Endothelial cell of umbilical vein (primary cell): Measurements from ENCODE around the gene ZC3H12C. TPM values are rescaled to one million over a fixed set of nuclear protein-coding genes. Genes with fewer than 3 reads are reported as not detected.

Experiments
- BruUV-seq: library from RNA; stranded (reverse); fragments of 400-500 nt; replicated peaks from 2 replicates; lab custom pipeline; 2021; lab: Mats Ljungman, UMichigan
- CTCF ChIA-PET: fragments of 300-600, 350-600 bp; sonication (Branson Sonifier 250); formaldehyde crosslinking; loops from one replicate; lab custom pipeline; 2021; ENCODE audit warnings: antibody characterized with exemption, inconsistent platforms; lab: Charles Lee
- POLR2A ChIA-PET: fragments of 300-600, 350-600 bp; sonication (Branson Sonifier 250); formaldehyde crosslinking; loops from one replicate; lab custom pipeline; 2021; ENCODE audit warnings: antibody characterized with exemption, inconsistent platforms; lab: Charles Lee
- DNase-seq: peaks from one replicate; pipeline ENCODE4 v3.0.0-alpha.2; 2011; ENCODE audit warnings: low read depth, low spot score
- FAIRE-seq: peaks from 2 replicates; lab custom pipeline; 2011; peaks lifted over from hg19 to GRCh38; lab: Jason Lieb, UNC
- H2AFZ ChIP-seq: 2 replicates; pipeline ENCODE4 v1.6.0; 2012; ENCODE audit warnings: low read depth, low read length, control low read depth, inconsistent platforms
- H3K27ac ChIP-seq: 2 replicates; pipeline ENCODE4 v1.5.1; 2011; ENCODE audit warnings: low read depth, mild to moderate bottlenecking, control low read depth, low read length, moderate library complexity; ENCODE audit not compliant: insufficient read depth
- H3K27me3 ChIP-seq, 2 experiments: 2 replicates each; pipeline versions ENCODE4 v1.6.0 to v1.6.1; 2011; ENCODE audit warnings: low read length in 2 of 2, mixed read lengths in 1 of 2; ENCODE audit not compliant: control insufficient read depth in 2 of 2, insufficient read depth in 2 of 2
- H3K36me3 ChIP-seq, 2 experiments: 2 replicates in 1 of 2; 3 replicates in 1 of 2; pipeline ENCODE4 v1.5.1; 2011; ENCODE audit warnings: low read length in 2 of 2, mild to moderate bottlenecking in 1 of 2, moderate library complexity in 1 of 2; ENCODE audit not compliant: control insufficient read depth in 2 of 2, insufficient read depth in 2 of 2; ENCODE audit errors: extremely low read depth in 1 of 2
- H3K4me1 ChIP-seq: 3 replicates; pipeline ENCODE4 v1.5.1; 2011; ENCODE audit warnings: mild to moderate bottlenecking, low read length; ENCODE audit not compliant: control insufficient read depth, insufficient read depth; ENCODE audit errors: extremely low read depth
- H3K4me2 ChIP-seq: 2 replicates; pipeline ENCODE4 v1.6.1; 2011; ENCODE audit warnings: low read length, control low read depth, mixed read lengths; ENCODE audit not compliant: insufficient read depth
- H3K4me3 ChIP-seq, 3 experiments: fragments of 200-600 bp in 1 of 3; sonication (generic), shearing (Covaris generic) in 1 of 3; replicated peaks in 1 of 3; 2 replicates each; pipeline ENCODE4 v1.5.1; 2011 to 2016; ENCODE audit warnings: control low read depth in 3 of 3, low read length in 3 of 3, mild to moderate bottlenecking in 2 of 3, inconsistent platforms in 1 of 3, low read depth in 1 of 3, moderate library complexity in 1 of 3; ENCODE audit not compliant: insufficient read depth in 1 of 3
- H3K79me2 ChIP-seq: 2 replicates; pipeline ENCODE4 v1.6.0; 2012; ENCODE audit warnings: low read length, inconsistent platforms; ENCODE audit not compliant: control insufficient read depth, insufficient read depth
- H3K9ac ChIP-seq: replicated peaks from 2 replicates; pipeline ENCODE3; 2011; ENCODE audit warnings: low read length, control low read depth; ENCODE audit not compliant: insufficient read depth; ENCODE audit errors: extremely low read depth
- H3K9me1 ChIP-seq: replicated peaks from 3 replicates; pipeline ENCODE4 v1.6.0; 2011; ENCODE audit warnings: mild to moderate bottlenecking, low read length; ENCODE audit not compliant: control insufficient read depth, insufficient read depth; ENCODE audit errors: extremely low read depth
- H3K9me3 ChIP-seq: replicated peaks from 2 replicates; pipeline ENCODE4 v1.5.1; 2012; ENCODE audit warnings: low read length, inconsistent platforms; ENCODE audit not compliant: control insufficient read depth, insufficient read depth
- H4K20me1 ChIP-seq: replicated peaks from 2 replicates; pipeline ENCODE3; 2011; ENCODE audit warnings: mild to moderate bottlenecking, low read length; ENCODE audit not compliant: control insufficient read depth, insufficient read depth; ENCODE audit errors: extremely low read depth
- CTCF ChIP-seq, 2 donors: IDR thresholded peaks; 1 replicate in 1 of 2; 2 replicates in 1 of 2; pipeline ENCODE4 v1.5.1; 2011; ENCODE audit warnings: low read length in 2 of 2, mild to moderate bottlenecking in 2 of 2, moderate library complexity in 2 of 2, control low read depth in 1 of 2, inconsistent platforms in 1 of 2, low read depth in 1 of 2; ENCODE audit not compliant: insufficient read depth in 1 of 2; ENCODE audit errors: extremely low read depth in 1 of 2
- EZH2 ChIP-seq: IDR thresholded peaks from 2 replicates; pipeline ENCODE4 v1.6.1; 2012; ENCODE audit warnings: borderline replicate concordance, low read depth, mild to moderate bottlenecking, moderate library complexity, low read length, inconsistent platforms; ENCODE audit not compliant: severe bottlenecking
- FOS ChIP-seq: IDR thresholded peaks from 2 replicates; pipeline ENCODE4 v1.6.1; 2011; ENCODE audit warnings: mild to moderate bottlenecking, low read length, moderate library complexity, borderline replicate concordance; ENCODE audit not compliant: insufficient read depth
- GATA2 ChIP-seq: IDR thresholded peaks from 2 replicates; pipeline ENCODE4 v1.7.0; 2011; ENCODE audit warnings: low read depth, mild to moderate bottlenecking, moderate library complexity, mixed read lengths, low read length; ENCODE audit not compliant: insufficient read length, insufficient read depth
- JUN ChIP-seq: IDR thresholded peaks from 2 replicates; pipeline ENCODE4 v1.6.1; 2011; ENCODE audit warnings: borderline replicate concordance, low read depth; ENCODE audit not compliant: insufficient read length, insufficient read depth
- MAX ChIP-seq: IDR thresholded peaks from 2 replicates; pipeline ENCODE4 v1.6.1; 2011; ENCODE audit not compliant: insufficient read depth, insufficient read length
- MYC ChIP-seq: IDR thresholded peaks from one replicate; pipeline ENCODE4 v1.6.1; 2011; ENCODE audit warnings: mild to moderate bottlenecking, low read depth, low read length
- POLR2A ChIP-seq: IDR thresholded peaks from 2 replicates; pipeline ENCODE4 v1.6.1; 2012; ENCODE audit warnings: low read depth, mild to moderate bottlenecking, control low read depth, low read length
- POLR2AphosphoS5 ChIP-seq: IDR thresholded peaks from 2 replicates; pipeline ENCODE4 v1.6.1; 2012; ENCODE audit warnings: low read depth, mild to moderate bottlenecking, control low read depth, low read length, moderate library complexity; ENCODE audit not compliant: insufficient read depth
- dilution Hi-C: fragments of 300-500 bp; cut with MboI; formaldehyde crosslinking; loops from one replicate; pipeline ENCODE4 v1.15.0; 2019; ENCODE audit warnings: low sequenced_read_pairs; ENCODE audit not compliant: extremely low pct_ligation_motif_present
- intact Hi-C: fragments of 100-400 bp; cut with micrococcal nuclease; formaldehyde crosslinking; loops from one replicate; pipeline ENCODE4 v1.10.0; 2022
- polyA plus RNA-seq, 4 experiments: library from polyadenylated mRNA; depleted of rRNA in 3 of 4; stranded (reverse) in 3 of 4; unstranded in 1 of 4; fragments of >200 nt; gene quantifications; 2 replicates each; pipeline versions ENCODE4 v1.2.1 to v1.2.3, GENCODE V29; 2011 to 2012; ENCODE audit warnings: missing spikeins in 1 of 4
- total RNA-seq: library from RNA; stranded (reverse); gene quantifications from 2 replicates; pipeline ENCODE4 v1.2.3, GENCODE V29; 2021

The ZC3H12C gene
- total and polyA plus RNA-seq, 2 donors (not counting 3 experiments of a cell fraction or from before 2014, with no cell fraction given), result 5.5 to 14.7 TPM

GRCh38 chr11:110082899-110083298, 10.3 kb upstream of the ZC3H12C start:
- dilution Hi-C loops, result no loop called here
- Histone ChIP-seq H3K79me2 (no peaks in the 10 kb centered on the region), H3K36me3 (no peaks in the 10 kb centered on the region), H3K4me3 (no peak overlapping the region), H4K20me1 (no peaks in the 10 kb centered on the region), H3K4me2 (no peak overlapping the region), H3K9me3 (peaks cover 4% of the 10 kb centered on the region), H3K9ac (no peak overlapping the region), H3K27me3 (no peaks in the 10 kb centered on the region), H3K4me1 (peaks cover 4% of the 10 kb centered on the region), H3K27ac (no peak overlapping the region), H2AFZ (no peak overlapping the region), H3K9me1 (no peaks in the 10 kb centered on the region)
- no TSS peak for BruUV-seq
- ChIA-PET POLR2A (no interaction called here), CTCF (interaction anchor here (0.9 to 1.3 kb wide), 2 partner anchors 10 to 13 kb away, joined by 3 read pairs; no protein-coding TSS in a partner anchor)
- FAIRE-seq, result no peak
- intact Hi-C loops, result no loop called here
- no peak for DNase-seq
- TF ChIP-seq CTCF (IDR thresholded peaks at IDR 0.05; ENCODE audit: extremely low read depth in 1 of 2, insufficient read depth in 1 of 2, low read depth in 1 of 2, low read length in 2 of 2) (no peak), MAX (no peak), EZH2 (no peak), MYC (no peak)

- POLR2A ChIA-PET, result no interaction called here
Observed at GRCh38 chr11:110085255-110085838, 7.8 kb upstream of the ZC3H12C start.

More at GRCh38 chr11:110085255-110085838, 7.8 kb upstream of the ZC3H12C start:
- H3K79me2 ChIP-seq, result no peaks in the 10 kb centered on the region
- no peaks in the 10 kb centered on the region for H4K20me1 ChIP-seq
- no TSS peak for BruUV-seq
- TF ChIP-seq POLR2A (no peak), CTCF (IDR thresholded peaks at IDR 0.05; ENCODE audit: extremely low read depth in 1 of 2, insufficient read depth in 1 of 2, low read depth in 1 of 2, low read length in 2 of 2) (no peak), MAX (no peak), EZH2 (no peak), FOS (no peak), POLR2AphosphoS5 (no peak), JUN (no peak), GATA2 (no peak), MYC (no peak)
- no peak overlapping the region for H3K9ac ChIP-seq
- no peak overlapping the region for H3K4me2 ChIP-seq
- intact Hi-C loops, result no loop called here
- peaks cover 2 to 3% of the 10 kb centered on the region in 2 experiments for H3K27me3 ChIP-seq
- FAIRE-seq, result peak; percentile 4
- H2AFZ ChIP-seq, result no peak overlapping the region
- CTCF ChIA-PET, result no interaction called here
- no peaks in the 10 kb centered on the region for H3K9me1 ChIP-seq
- no peaks in the 10 kb centered on the region for H3K9me3 ChIP-seq
- DNase-seq, result no peak
- H3K4me3 ChIP-seq, result no peak overlapping the region
- H3K27ac ChIP-seq, result no peak overlapping the region
- dilution Hi-C loops, result no loop called here
- H3K36me3 ChIP-seq, result no peaks in the 10 kb centered on the region
- H3K4me1 ChIP-seq, result no peaks in the 10 kb centered on the region
